GM10266 (cell line): ENCODE measurements around the gene RBBP8NL.

ENCODE experiments used
- DNase-seq: peaks from one replicate; pipeline ENCODE4 v3.0.0; 2012; ENCODE audit errors: extremely low spot score
- CTCF ChIP-seq: IDR thresholded peaks from 2 replicates; pipeline ENCODE4 v1.5.1; 2012; ENCODE audit warnings: mild to moderate bottlenecking, low read depth; ENCODE audit not compliant: control insufficient read depth, insufficient read depth; ENCODE audit errors: missing control alignments

The RBBP8NL gene

GRCh38 chr20:62367633-62368391 is 59.5 kb downstream of the RBBP8NL start:
- no peak for TF ChIP-seq CTCF
- no peak for DNase-seq

- DNase-seq = peak; percentile 85
- TF ChIP-seq CTCF = no peak
Measured at GRCh38 chr20:62367136-62367632, 60.2 kb downstream of the RBBP8NL start, which contains the start of gene LAMA5. Gene LAMA5, minus strand, starts transcription at chr20:62367312. Its CDS starts 67 bp downstream, at chr20:62367245.

GRCh38 chr20:62366370-62367135 is 60.8 kb downstream of the RBBP8NL start:
- no peak for TF ChIP-seq CTCF
- peak; percentile 56 for DNase-seq

GRCh38 chr20:62365814-62366369 is 61.4 kb downstream of the RBBP8NL start:
- DNase-seq = no peak
- no peak for TF ChIP-seq CTCF

- no peak for TF ChIP-seq CTCF
- no peak for DNase-seq
Measured at GRCh38 chr20:62364911-62365736, 62.2 kb downstream of the RBBP8NL start.

GRCh38 chr20:62363920-62364851 is 63.2 kb downstream of the RBBP8NL start:
- TF ChIP-seq CTCF = no peak
- no peak for DNase-seq
